Astrocyte (in vitro differentiated cells and primary cell): ENCODE measurements around the gene PDZRN4. TPM values are rescaled to one million over a fixed set of nuclear protein-coding genes. Genes with fewer than 3 reads are reported as not detected.
A peak's percentile ranks its signal among the peaks of the same experiment; 100 is the strongest.

Experiments used
- DNase-seq: peaks from one replicate; pipeline ENCODE4 v3.0.0-alpha.2; 2010; ENCODE audit warnings: low read depth
- FAIRE-seq: peaks from 2 replicates; lab custom pipeline; 2011; peaks lifted over from hg19 to GRCh38; lab: Jason Lieb, UNC
- H2AFZ ChIP-seq: 2 replicates; pipeline ENCODE4 v1.6.0; 2012; ENCODE audit warnings: low read depth, low read length, inconsistent platforms
- H3K27ac ChIP-seq: 2 replicates; pipeline ENCODE4 v1.5.1; 2011; ENCODE audit warnings: low read depth, low read length, inconsistent platforms
- H3K27me3 ChIP-seq: 2 replicates; pipeline ENCODE4 v1.6.0; 2011; ENCODE audit warnings: low read length, inconsistent platforms; ENCODE audit not compliant: insufficient read depth
- H3K36me3 ChIP-seq: 2 replicates; pipeline ENCODE4 v1.5.1; 2011; ENCODE audit warnings: low read length, inconsistent platforms; ENCODE audit not compliant: insufficient read depth
- H3K4me1 ChIP-seq: 2 replicates; pipeline ENCODE4 v1.5.1; 2011; ENCODE audit warnings: low read length, inconsistent platforms; ENCODE audit not compliant: insufficient read depth
- H3K4me2 ChIP-seq: 2 replicates; pipeline ENCODE4 v1.6.0; 2012; ENCODE audit warnings: low read length, inconsistent platforms
- H3K4me3 ChIP-seq: 2 replicates; pipeline ENCODE4 v1.5.1; 2011; ENCODE audit warnings: low read depth, mild to moderate bottlenecking, low read length, inconsistent platforms; ENCODE audit not compliant: insufficient read depth
- H3K79me2 ChIP-seq: 2 replicates; pipeline ENCODE4 v1.6.0; 2012; ENCODE audit warnings: mild to moderate bottlenecking, low read length, inconsistent platforms; ENCODE audit not compliant: insufficient read depth
- H3K9ac ChIP-seq: 2 replicates; pipeline ENCODE4 v1.6.0; 2012; ENCODE audit warnings: mild to moderate bottlenecking, low read length, inconsistent platforms
- H3K9me3 ChIP-seq: 2 replicates; pipeline ENCODE4 v1.5.1; 2012; ENCODE audit warnings: low read depth, mild to moderate bottlenecking, low read length, inconsistent platforms; ENCODE audit not compliant: insufficient read depth
- H4K20me1 ChIP-seq: 2 replicates; pipeline ENCODE4 v1.6.0; 2012; ENCODE audit warnings: low read length, inconsistent platforms; ENCODE audit not compliant: insufficient read depth
- H3K27ac Mint-ChIP-seq: one replicate; pipeline ENCODE4 v1.8.0; 2021; ENCODE audit warnings: mild to moderate bottlenecking, mixed read lengths; ENCODE audit not compliant: unreplicated experiment
- H3K27me3 Mint-ChIP-seq: one replicate; pipeline ENCODE4 v1.8.0; 2021; ENCODE audit warnings: low read depth, mixed read lengths; ENCODE audit not compliant: unreplicated experiment
- H3K36me3 Mint-ChIP-seq: one replicate; pipeline ENCODE4 v1.8.0; 2021; ENCODE audit warnings: low read depth, mixed read lengths; ENCODE audit not compliant: unreplicated experiment
- H3K4me1 Mint-ChIP-seq: one replicate; pipeline ENCODE4 v1.8.0; 2021; ENCODE audit warnings: low read depth, mixed read lengths; ENCODE audit not compliant: unreplicated experiment
- H3K4me3 Mint-ChIP-seq: one replicate; pipeline ENCODE4 v1.8.0; 2021; ENCODE audit warnings: mild to moderate bottlenecking, moderate library complexity, mixed read lengths; ENCODE audit not compliant: unreplicated experiment
- H3K9me3 Mint-ChIP-seq: one replicate; pipeline ENCODE4 v1.8.0; 2021; ENCODE audit warnings: mild to moderate bottlenecking, mixed read lengths; ENCODE audit not compliant: unreplicated experiment
- EZH2 ChIP-seq: IDR thresholded peaks from 2 replicates; pipeline ENCODE4 v1.6.1; 2012; ENCODE audit warnings: mild to moderate bottlenecking, low read length, inconsistent platforms; ENCODE audit not compliant: insufficient read depth
- total RNA-seq: library from RNA; stranded (reverse); gene quantifications from 2 replicates; pipeline ENCODE4 v1.2.1, GENCODE V29; 2021
- TF ChIP-seq, protein P1 (sequence below): IDR thresholded peaks from 2 replicates; pipeline ENCODE4 v1.5.1; 2011; ENCODE audit warnings: low read depth, mild to moderate bottlenecking, inconsistent platforms, low read length, moderate library complexity; ENCODE audit not compliant: insufficient read depth

The PDZRN4 gene
- total RNA-seq, 1 donor from 2014 or later, result not detected

DNA sequence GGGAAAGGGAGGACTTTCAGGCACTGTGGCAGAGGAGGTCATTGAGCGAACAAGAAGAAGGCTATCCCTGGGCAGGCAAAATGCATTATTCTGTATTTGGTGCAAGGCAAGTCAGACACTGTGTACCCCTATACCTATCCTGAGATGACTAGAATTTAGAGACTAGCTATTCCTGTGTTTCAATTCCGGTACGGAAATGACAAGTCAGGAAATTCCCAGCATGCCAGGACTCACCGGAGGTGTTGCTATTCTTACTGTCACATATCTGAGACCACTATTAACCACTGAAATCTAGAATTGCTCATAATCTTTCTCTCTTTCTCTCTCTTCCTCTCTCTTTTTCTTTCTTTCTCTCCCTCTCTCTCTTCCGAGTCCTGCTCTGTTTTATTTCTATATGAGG is 297.1 kb downstream of the PDZRN4 start:
- H3K9me3 Mint-ChIP-seq, result no peaks in the 10 kb centered on the region
- H3K4me1 Mint-ChIP-seq, result peaks cover 24% of the 10 kb centered on the region
- no peaks in the 10 kb centered on the region for H3K27me3 Mint-ChIP-seq
- Histone ChIP-seq H2AFZ (no peak overlapping the region), H3K4me3 (no peak overlapping the region), H3K27ac (no peak overlapping the region), H3K36me3 (no peaks in the 10 kb centered on the region), H3K4me2 (no peak overlapping the region), H3K4me1 (peaks cover 3% of the 10 kb centered on the region), H3K27me3 (no peaks in the 10 kb centered on the region), H3K79me2 (no peaks in the 10 kb centered on the region), H3K9ac (no peak overlapping the region), H3K9me3 (no peaks in the 10 kb centered on the region), H4K20me1 (no peaks in the 10 kb centered on the region)
- peak overlapping the region; percentile 23 for H3K4me3 Mint-ChIP-seq
- no peaks in the 10 kb centered on the region for H3K36me3 Mint-ChIP-seq
- FAIRE-seq (peak; percentile 17), DNase-seq (no peak)
- no peak for TF ChIP-seq EZH2
- TF ChIP-seq, protein P1, sequence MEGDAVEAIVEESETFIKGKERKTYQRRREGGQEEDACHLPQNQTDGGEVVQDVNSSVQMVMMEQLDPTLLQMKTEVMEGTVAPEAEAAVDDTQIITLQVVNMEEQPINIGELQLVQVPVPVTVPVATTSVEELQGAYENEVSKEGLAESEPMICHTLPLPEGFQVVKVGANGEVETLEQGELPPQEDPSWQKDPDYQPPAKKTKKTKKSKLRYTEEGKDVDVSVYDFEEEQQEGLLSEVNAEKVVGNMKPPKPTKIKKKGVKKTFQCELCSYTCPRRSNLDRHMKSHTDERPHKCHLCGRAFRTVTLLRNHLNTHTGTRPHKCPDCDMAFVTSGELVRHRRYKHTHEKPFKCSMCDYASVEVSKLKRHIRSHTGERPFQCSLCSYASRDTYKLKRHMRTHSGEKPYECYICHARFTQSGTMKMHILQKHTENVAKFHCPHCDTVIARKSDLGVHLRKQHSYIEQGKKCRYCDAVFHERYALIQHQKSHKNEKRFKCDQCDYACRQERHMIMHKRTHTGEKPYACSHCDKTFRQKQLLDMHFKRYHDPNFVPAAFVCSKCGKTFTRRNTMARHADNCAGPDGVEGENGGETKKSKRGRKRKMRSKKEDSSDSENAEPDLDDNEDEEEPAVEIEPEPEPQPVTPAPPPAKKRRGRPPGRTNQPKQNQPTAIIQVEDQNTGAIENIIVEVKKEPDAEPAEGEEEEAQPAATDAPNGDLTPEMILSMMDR, result no peak
- peak overlapping the region; percentile 2 for H3K27ac Mint-ChIP-seq

DNA sequence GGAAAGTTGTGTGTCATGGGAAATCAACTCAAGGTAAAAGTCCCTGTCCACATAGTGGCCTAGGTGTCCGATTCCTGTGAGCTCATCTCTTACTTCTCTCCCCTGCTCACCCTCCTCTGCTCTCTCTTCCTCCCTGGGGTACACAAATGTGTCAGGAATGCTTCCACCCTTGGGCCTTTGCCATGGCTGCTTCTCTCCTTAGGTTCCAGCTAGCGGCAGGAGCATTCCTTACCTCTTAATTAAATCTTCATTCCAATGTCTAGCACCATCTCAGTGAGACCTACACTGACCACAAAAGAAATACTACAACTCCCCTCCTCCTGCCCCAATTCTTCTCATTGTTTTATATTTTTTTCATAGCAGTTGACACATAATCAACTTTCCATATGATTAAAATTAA is 298.6 kb downstream of the PDZRN4 start:
- Mint-ChIP-seq H3K4me3 (no peak overlapping the region), H3K4me1 (peaks cover 24% of the 10 kb centered on the region), H3K27ac (peak overlapping the region; percentile 88), H3K9me3 (no peaks in the 10 kb centered on the region), H3K36me3 (no peaks in the 10 kb centered on the region), H3K27me3 (no peaks in the 10 kb centered on the region)
- peak; percentile 82 for DNase-seq
- H3K36me3 ChIP-seq, result no peaks in the 10 kb centered on the region
- H3K9ac ChIP-seq, result no peak overlapping the region
- no peak overlapping the region for H3K27ac ChIP-seq
- no peaks in the 10 kb centered on the region for H3K27me3 ChIP-seq
- FAIRE-seq, result no peak
- H3K4me3 ChIP-seq, result no peak overlapping the region
- no peaks in the 10 kb centered on the region for H3K9me3 ChIP-seq
- H2AFZ ChIP-seq, result no peak overlapping the region
- H3K79me2 ChIP-seq, result no peaks in the 10 kb centered on the region
- H4K20me1 ChIP-seq, result no peaks in the 10 kb centered on the region
- H3K4me2 ChIP-seq, result no peak overlapping the region
- H3K4me1 ChIP-seq, result peaks cover 3% of the 10 kb centered on the region
- TF ChIP-seq, protein P1, result no peak
- TF ChIP-seq EZH2, result no peak

DNA sequence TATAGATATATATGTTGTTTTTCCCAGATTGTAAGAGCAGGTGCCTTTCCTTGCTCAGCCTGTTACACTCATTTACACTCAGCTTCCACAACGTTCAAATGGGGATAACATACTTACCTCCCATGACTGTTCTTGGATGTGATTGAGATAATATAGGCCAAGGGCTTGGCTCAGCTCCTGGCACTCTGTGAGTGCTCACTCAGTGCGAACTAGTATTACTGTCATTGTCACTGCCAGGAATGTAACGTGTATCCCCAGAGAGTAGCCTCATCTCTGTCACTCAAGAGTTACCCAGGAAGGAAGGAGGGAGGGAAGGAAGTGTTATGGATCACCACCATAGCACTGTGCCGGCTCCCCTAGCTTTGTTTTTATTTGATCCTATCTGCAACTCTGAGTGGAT is 307.9 kb downstream of the PDZRN4 start:
- no peaks in the 10 kb centered on the region for H3K79me2 ChIP-seq
- H3K27me3 ChIP-seq, result no peaks in the 10 kb centered on the region
- H4K20me1 ChIP-seq, result no peaks in the 10 kb centered on the region
- TF ChIP-seq, protein P1, result no peak
- TF ChIP-seq EZH2, result no peak
- DNase-seq (no peak), FAIRE-seq (no peak)
- Mint-ChIP-seq H3K4me1 (no peaks in the 10 kb centered on the region), H3K36me3 (no peaks in the 10 kb centered on the region), H3K9me3 (no peaks in the 10 kb centered on the region), H3K27me3 (no peaks in the 10 kb centered on the region), H3K27ac (no peak overlapping the region), H3K4me3 (no peak overlapping the region)
- H3K4me1 ChIP-seq, result no peaks in the 10 kb centered on the region
- H3K4me2 ChIP-seq, result no peak overlapping the region
- H3K9me3 ChIP-seq, result no peaks in the 10 kb centered on the region
- H3K9ac ChIP-seq, result no peak overlapping the region
- no peak overlapping the region for H3K27ac ChIP-seq
- H3K4me3 ChIP-seq, result no peak overlapping the region
- no peaks in the 10 kb centered on the region for H3K36me3 ChIP-seq
- H2AFZ ChIP-seq, result no peak overlapping the region
